Cardiac muscle cell (in vitro differentiated cells and primary cell): ENCODE data around the gene CCSER1. TPM values are rescaled to one million over a fixed set of nuclear protein-coding genes. Genes with fewer than 3 reads are reported as not detected.

Experiments
- DNase-seq, 2 donors: peaks; one replicate each; pipeline versions ENCODE4 v3.0.0 to v3.0.0-alpha.2; 2010 to 2017; ENCODE audit warnings: low read depth in 1 of 2, low spot score in 1 of 2
- H3K27ac ChIP-seq: fragments of 200-600 bp; sonication (generic); 2 replicates; pipeline ENCODE4 v1.5.1; 2016
- H3K27me3 ChIP-seq: fragments of 200-600 bp; sonication (generic); 2 replicates; pipeline ENCODE4 v1.6.0; 2016; ENCODE audit warnings: control low read depth
- H3K36me3 ChIP-seq: fragments of 200-600 bp; sonication (generic); 2 replicates; pipeline ENCODE4 v1.5.1; 2016; ENCODE audit warnings: control low read depth
- H3K4me1 ChIP-seq: fragments of 200-600 bp; sonication (generic); 2 replicates; pipeline ENCODE4 v1.8.1; 2017; ENCODE audit warnings: low read depth, mild to moderate bottlenecking, mixed run types
- H3K4me3 ChIP-seq: fragments of 200-600 bp; sonication (generic); 2 replicates; pipeline ENCODE4 v1.5.1; 2016; ENCODE audit warnings: mild to moderate bottlenecking
- H3K9me3 ChIP-seq: fragments of 200-600 bp; sonication (generic); 2 replicates; pipeline ENCODE4 v1.5.1; 2017; ENCODE audit warnings: low read depth, mild to moderate bottlenecking, control low read depth
- polyA plus RNA-seq: library from polyadenylated mRNA; unstranded; fragments of >200 nt; fragmentation: Nextera tagmentation; extraction: Ambion mirVana; gene quantifications from 2 replicates; pipeline ENCODE4 v1.2.1, GENCODE V29; 2016
- total RNA-seq: library from RNA; depleted of rRNA; stranded (reverse); fragments of >200 nt; gene quantifications from 2 replicates; pipeline ENCODE4 v1.2.3, GENCODE V29; 2016
- TF ChIP-seq, protein P1 (sequence below): IDR thresholded peaks from 2 replicates; pipeline ENCODE4 v1.5.1; 2012; ENCODE audit warnings: low read depth, mild to moderate bottlenecking, low read length

CCSER1 gene
- total and polyA plus RNA-seq, 2 experiments from 2014 or later = 0.77 to 3.6 TPM

DNA sequence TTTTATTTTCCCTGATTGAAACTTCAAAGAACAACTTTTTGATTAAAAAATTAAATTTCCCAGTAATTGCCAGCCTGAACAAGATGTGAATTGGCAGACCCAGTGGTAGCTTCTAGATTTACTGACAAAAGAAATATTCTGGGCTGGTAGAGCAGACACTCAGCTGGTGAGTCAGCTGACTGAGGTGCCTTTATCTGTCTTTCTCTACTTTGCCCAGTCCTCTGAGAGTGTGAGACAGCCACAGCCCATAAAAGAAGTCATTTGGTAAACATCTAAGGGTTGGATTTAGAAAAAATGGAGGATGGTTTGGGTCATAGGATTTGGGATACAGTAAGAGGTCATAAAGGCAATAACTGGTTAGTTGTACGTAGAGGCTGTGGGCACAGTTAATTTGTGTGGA, 54.5 kb downstream of the CCSER1 start:
- H3K9me3 ChIP-seq = no peaks in the 10 kb centered on the region
- no peaks in the 10 kb centered on the region for H3K27me3 ChIP-seq
- H3K4me3 ChIP-seq = no peak overlapping the region
- H3K27ac ChIP-seq = no peak overlapping the region
- TF ChIP-seq, protein P1, sequence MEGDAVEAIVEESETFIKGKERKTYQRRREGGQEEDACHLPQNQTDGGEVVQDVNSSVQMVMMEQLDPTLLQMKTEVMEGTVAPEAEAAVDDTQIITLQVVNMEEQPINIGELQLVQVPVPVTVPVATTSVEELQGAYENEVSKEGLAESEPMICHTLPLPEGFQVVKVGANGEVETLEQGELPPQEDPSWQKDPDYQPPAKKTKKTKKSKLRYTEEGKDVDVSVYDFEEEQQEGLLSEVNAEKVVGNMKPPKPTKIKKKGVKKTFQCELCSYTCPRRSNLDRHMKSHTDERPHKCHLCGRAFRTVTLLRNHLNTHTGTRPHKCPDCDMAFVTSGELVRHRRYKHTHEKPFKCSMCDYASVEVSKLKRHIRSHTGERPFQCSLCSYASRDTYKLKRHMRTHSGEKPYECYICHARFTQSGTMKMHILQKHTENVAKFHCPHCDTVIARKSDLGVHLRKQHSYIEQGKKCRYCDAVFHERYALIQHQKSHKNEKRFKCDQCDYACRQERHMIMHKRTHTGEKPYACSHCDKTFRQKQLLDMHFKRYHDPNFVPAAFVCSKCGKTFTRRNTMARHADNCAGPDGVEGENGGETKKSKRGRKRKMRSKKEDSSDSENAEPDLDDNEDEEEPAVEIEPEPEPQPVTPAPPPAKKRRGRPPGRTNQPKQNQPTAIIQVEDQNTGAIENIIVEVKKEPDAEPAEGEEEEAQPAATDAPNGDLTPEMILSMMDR = no peak
- no peaks in the 10 kb centered on the region for H3K4me1 ChIP-seq
- no peak for DNase-seq
- H3K36me3 ChIP-seq = no peaks in the 10 kb centered on the region

DNA sequence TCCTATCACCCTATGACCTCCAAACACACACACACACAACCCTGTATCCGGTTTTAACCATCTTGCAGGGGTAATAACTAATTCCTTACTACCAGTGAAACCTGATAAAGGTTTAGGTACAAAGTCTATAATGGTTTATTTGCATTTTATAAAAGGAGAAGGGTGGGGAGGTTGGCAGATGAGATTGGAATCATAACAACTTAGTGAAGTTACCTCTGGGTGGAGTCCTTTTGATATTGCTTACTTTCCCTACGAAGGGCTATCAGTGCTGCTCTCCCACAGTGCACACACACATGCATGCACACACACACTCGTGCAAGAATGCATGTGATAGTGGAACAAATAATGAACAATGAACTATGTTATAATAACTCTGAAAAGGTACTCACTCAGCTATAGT, 56.1 kb downstream of the CCSER1 start:
- Histone ChIP-seq H3K4me3 (no peak overlapping the region), H3K4me1 (no peaks in the 10 kb centered on the region)
- DNase-seq = no peak

DNA sequence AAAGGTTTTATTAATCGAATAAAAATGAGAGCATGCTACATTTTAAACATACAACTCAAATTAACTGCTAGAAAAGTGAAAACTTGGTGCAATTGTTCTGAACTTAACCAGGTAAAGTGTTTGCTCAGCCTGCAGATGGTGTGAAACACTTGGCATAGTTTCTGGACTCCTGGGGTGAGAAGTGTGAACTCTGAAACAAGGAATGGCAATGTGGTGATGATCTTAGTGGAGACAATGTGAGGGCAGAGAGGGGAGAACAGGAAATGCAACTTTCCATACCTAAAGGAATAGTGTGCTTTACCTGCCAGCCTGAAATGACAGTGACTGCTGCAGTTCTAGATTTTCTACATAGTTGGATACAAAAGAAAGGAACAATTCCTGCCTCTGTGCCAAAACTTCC, 57.4 kb downstream of the CCSER1 start:
- Histone ChIP-seq H3K36me3 (no peaks in the 10 kb centered on the region), H3K4me1 (peaks cover 8% of the 10 kb centered on the region), H3K4me3 (no peak overlapping the region), H3K27ac (no peak overlapping the region), H3K27me3 (no peaks in the 10 kb centered on the region), H3K9me3 (no peaks in the 10 kb centered on the region)
- no peak for DNase-seq
- TF ChIP-seq, protein P1 = no peak

More for the DNA sequence above, 56.1 kb downstream of the CCSER1 start:
- no peaks in the 10 kb centered on the region for H3K9me3 ChIP-seq
- no peak overlapping the region for H3K27ac ChIP-seq
- TF ChIP-seq, protein P1 = no peak
- no peaks in the 10 kb centered on the region for H3K27me3 ChIP-seq
- no peaks in the 10 kb centered on the region for H3K36me3 ChIP-seq

DNA sequence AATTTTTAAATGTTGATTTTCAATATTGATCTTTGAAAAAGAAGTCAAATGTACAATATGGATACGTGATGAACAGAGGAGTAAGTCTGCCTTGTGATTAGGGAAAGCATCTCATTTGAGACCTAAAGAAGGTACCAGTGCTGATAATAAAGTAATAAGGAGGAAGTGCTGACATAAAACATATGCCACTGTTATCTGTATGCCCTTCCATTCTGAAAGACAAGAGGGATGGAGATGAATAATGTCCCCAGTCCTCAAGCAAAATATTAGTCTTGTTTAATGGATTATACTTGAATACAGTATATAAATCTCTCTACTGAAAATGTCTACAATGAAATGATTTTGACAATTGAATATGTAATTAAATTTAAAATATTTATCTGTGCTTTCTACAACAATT, 58.2 kb downstream of the CCSER1 start:
- H3K27ac ChIP-seq = no peak overlapping the region
- TF ChIP-seq, protein P1 = no peak
- no peak overlapping the region for H3K4me3 ChIP-seq
- H3K9me3 ChIP-seq = no peaks in the 10 kb centered on the region
- H3K4me1 ChIP-seq = peaks cover 8% of the 10 kb centered on the region
- H3K36me3 ChIP-seq = no peaks in the 10 kb centered on the region
- H3K27me3 ChIP-seq = no peaks in the 10 kb centered on the region
- DNase-seq = no peak

DNA sequence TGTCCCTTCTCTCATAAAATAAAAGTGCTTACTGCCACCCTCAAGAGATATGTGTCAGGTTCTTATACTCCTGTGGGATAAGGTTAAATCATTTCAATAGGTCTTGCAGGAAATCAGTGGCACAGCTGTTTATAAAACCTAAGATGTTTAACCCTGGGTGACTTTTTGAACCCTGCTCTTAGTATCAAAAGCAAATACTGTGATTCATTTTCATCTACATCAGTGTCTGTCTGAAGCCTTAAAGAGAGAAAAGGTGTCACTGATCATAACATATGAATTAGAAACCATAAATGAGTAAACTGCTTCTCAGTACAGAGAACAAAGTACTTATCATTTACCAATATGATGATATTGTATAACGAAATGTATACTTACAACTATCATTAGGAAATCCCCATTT, 59.0 kb downstream of the CCSER1 start:
- Histone ChIP-seq H3K27ac (no peak overlapping the region), H3K4me1 (peaks cover 8% of the 10 kb centered on the region), H3K36me3 (no peaks in the 10 kb centered on the region), H3K27me3 (no peaks in the 10 kb centered on the region), H3K4me3 (no peak overlapping the region), H3K9me3 (no peaks in the 10 kb centered on the region)
- TF ChIP-seq, protein P1 = no peak
- DNase-seq = no peak
